PC-3 (cell line): ENCODE data around the gene CCPG1.
"Not testable (repeated sequence)": the region's sequence is repeated elsewhere in the genome, so short reads cannot be mapped to it uniquely, and the experiment has no call there.

Experiments
- EZH2 ChIP-seq: fragments of 300-600 bp; sonication (generic); IDR thresholded peaks from one replicate; pipeline ENCODE4 v1.6.1; 2017; ENCODE audit warnings: antibody characterized with exemption, mild to moderate bottlenecking, low read length; ENCODE audit not compliant: unreplicated experiment
- TF ChIP-seq, protein P1 (sequence below): fragments of 300-600 bp; sonication (generic); conservative IDR thresholded peaks from 2 replicates; pipeline ENCODE4 v1.5.1; 2017; ENCODE audit warnings: antibody characterized with exemption, low read depth, mild to moderate bottlenecking, low read length

DNA sequence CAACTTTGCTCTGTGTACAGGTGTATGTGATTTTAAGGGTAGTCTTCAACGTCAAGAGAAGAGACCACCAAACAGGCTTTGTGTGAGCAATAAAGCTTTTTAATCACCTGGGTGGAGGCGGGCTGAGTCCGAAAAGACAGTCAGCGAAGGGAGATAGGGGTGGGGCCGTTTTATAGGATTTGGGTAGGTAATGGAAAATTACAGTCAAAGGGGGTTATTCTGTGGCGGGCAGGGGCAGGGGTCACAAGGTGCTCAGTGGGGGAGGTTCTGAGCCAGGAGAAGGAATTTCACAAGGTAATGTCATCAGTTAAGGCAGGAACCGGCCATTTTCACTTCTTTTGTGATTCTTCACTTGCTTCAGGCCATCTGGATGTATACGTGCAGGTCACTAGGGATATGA lies 9.5 kb upstream of the CCPG1 start:
- TF ChIP-seq, protein P1, sequence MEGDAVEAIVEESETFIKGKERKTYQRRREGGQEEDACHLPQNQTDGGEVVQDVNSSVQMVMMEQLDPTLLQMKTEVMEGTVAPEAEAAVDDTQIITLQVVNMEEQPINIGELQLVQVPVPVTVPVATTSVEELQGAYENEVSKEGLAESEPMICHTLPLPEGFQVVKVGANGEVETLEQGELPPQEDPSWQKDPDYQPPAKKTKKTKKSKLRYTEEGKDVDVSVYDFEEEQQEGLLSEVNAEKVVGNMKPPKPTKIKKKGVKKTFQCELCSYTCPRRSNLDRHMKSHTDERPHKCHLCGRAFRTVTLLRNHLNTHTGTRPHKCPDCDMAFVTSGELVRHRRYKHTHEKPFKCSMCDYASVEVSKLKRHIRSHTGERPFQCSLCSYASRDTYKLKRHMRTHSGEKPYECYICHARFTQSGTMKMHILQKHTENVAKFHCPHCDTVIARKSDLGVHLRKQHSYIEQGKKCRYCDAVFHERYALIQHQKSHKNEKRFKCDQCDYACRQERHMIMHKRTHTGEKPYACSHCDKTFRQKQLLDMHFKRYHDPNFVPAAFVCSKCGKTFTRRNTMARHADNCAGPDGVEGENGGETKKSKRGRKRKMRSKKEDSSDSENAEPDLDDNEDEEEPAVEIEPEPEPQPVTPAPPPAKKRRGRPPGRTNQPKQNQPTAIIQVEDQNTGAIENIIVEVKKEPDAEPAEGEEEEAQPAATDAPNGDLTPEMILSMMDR: not testable (repeated sequence)
- TF ChIP-seq EZH2: not testable (repeated sequence)
